ENCODE data around the gene NBAS. TPM values are rescaled to one million over a fixed set of nuclear protein-coding genes. Genes with fewer than 3 reads are reported as not detected.

NBAS gene
- total and polyA plus RNA-seq, 2 of the 13 experiments (the other 11 are each of a cell fraction or from before 2014, with no cell fraction given) = 33.6 to 58.7 TPM

DNA sequence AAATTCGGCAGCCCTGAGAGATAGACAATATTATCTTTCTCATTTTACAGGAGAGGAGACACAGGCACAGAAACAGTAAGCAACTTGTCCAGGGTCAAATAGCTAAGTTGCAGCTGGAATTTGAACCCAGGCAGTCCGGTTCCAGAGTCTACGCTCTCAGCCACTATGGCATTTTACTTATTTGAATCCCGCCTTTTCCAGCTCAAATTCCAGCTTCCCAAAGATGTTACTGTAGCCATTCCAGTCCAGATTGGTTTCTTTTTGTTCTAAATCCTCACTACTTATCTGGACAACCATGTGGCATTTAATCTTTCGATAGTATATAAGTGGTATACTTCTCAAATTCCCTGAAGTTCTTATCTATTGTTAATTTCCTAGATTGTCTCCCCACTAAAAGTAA lies 125.7 kb downstream of the NBAS start (continued):
- TF ChIP-seq, protein P1, sequence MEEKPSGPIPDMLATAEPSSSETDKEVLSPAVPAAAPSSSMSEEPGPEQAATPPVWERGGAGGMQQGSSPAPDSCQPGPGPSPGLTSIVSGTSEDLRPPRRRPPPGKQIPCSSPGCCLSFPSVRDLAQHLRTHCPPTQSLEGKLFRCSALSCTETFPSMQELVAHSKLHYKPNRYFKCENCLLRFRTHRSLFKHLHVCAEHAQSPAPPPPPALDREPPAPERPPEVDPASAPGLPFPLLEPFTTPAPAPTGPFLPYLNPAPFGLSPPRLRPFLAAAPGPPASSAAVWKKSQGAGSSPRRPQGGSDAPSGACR (CRISPR knock-in tag; IDR thresholded peaks at IDR 0.05) = no peak
- TF ChIP-seq PRMT3 (CRISPR knock-in tag; IDR thresholded peaks at IDR 0.05; ENCODE audit: borderline replicate concordance, low read depth) (no peak), BCL6 (CRISPR knock-in tag; IDR thresholded peaks at IDR 0.05) (peak; percentile 41), ZNF446 (CRISPR knock-in tag; IDR thresholded peaks at IDR 0.05) (no peak), MLLT10 (CRISPR knock-in tag; IDR thresholded peaks at IDR 0.05) (no peak), FOXA3 (CRISPR knock-in tag; IDR thresholded peaks at IDR 0.05) (0 out of 2 replicates have a peak, but pooled peaks have one; percentile 23), LCORL (IDR thresholded peaks at IDR 0.05) (0 out of 2 replicates have a peak, but pooled peaks have one; percentile 20), LCORL (CRISPR knock-in tag; IDR thresholded peaks at IDR 0.05) (no peak), PCBP1 (IDR thresholded peaks at IDR 0.05; ENCODE audit: borderline replicate concordance, low read depth, low read length) (no peak), FOXO1 (CRISPR knock-in tag; IDR thresholded peaks at IDR 0.05) (peak; percentile 55; the same call in 1 of the 2 replicates), ZSCAN29 (CRISPR knock-in tag; conservative IDR thresholded peaks at IDR 0.05) (peak; percentile 99), ZNF432 (CRISPR knock-in tag; IDR thresholded peaks at IDR 0.05; ENCODE audit: borderline replicate concordance) (no peak), REPIN1 (CRISPR knock-in tag; IDR thresholded peaks at IDR 0.05; ENCODE audit: borderline replicate concordance, low read depth) (peak; percentile 32; the same call in 1 of the 2 replicates), SNAPC2 (CRISPR knock-in tag; IDR thresholded peaks at IDR 0.05) (no peak)
- TF ChIP-seq, protein P2, sequence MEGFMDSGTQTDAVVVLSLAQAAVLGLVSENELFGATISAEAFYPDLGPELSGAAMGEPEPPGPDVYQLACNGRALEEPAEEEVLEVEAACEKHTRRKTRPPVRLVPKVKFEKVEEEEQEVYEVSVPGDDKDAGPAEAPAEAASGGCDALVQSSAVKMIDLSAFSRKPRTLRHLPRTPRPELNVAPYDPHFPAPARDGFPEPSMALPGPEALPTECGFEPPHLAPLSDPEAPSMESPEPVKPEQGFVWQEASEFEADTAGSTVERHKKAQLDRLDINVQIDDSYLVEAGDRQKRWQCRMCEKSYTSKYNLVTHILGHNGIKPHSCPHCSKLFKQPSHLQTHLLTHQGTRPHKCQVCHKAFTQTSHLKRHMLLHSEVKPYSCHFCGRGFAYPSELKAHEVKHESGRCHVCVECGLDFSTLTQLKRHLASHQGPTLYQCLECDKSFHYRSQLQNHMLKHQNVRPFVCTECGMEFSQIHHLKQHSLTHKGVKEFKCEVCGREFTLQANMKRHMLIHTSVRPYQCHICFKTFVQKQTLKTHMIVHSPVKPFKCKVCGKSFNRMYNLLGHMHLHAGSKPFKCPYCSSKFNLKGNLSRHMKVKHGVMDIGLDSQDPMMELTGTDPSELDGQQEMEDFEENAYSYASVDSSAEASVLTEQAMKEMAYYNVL (CRISPR knock-in tag; IDR thresholded peaks at IDR 0.05; ENCODE audit: borderline replicate concordance) = no peak
- TF ChIP-seq, protein P3, sequence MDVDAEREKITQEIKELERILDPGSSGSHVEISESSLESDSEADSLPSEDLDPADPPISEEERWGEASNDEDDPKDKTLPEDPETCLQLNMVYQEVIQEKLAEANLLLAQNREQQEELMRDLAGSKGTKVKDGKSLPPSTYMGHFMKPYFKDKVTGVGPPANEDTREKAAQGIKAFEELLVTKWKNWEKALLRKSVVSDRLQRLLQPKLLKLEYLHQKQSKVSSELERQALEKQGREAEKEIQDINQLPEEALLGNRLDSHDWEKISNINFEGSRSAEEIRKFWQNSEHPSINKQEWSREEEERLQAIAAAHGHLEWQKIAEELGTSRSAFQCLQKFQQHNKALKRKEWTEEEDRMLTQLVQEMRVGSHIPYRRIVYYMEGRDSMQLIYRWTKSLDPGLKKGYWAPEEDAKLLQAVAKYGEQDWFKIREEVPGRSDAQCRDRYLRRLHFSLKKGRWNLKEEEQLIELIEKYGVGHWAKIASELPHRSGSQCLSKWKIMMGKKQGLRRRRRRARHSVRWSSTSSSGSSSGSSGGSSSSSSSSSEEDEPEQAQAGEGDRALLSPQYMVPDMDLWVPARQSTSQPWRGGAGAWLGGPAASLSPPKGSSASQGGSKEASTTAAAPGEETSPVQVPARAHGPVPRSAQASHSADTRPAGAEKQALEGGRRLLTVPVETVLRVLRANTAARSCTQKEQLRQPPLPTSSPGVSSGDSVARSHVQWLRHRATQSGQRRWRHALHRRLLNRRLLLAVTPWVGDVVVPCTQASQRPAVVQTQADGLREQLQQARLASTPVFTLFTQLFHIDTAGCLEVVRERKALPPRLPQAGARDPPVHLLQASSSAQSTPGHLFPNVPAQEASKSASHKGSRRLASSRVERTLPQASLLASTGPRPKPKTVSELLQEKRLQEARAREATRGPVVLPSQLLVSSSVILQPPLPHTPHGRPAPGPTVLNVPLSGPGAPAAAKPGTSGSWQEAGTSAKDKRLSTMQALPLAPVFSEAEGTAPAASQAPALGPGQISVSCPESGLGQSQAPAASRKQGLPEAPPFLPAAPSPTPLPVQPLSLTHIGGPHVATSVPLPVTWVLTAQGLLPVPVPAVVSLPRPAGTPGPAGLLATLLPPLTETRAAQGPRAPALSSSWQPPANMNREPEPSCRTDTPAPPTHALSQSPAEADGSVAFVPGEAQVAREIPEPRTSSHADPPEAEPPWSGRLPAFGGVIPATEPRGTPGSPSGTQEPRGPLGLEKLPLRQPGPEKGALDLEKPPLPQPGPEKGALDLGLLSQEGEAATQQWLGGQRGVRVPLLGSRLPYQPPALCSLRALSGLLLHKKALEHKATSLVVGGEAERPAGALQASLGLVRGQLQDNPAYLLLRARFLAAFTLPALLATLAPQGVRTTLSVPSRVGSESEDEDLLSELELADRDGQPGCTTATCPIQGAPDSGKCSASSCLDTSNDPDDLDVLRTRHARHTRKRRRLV (CRISPR knock-in tag; IDR thresholded peaks at IDR 0.05) = no peak
- TF ChIP-seq, protein P4, sequence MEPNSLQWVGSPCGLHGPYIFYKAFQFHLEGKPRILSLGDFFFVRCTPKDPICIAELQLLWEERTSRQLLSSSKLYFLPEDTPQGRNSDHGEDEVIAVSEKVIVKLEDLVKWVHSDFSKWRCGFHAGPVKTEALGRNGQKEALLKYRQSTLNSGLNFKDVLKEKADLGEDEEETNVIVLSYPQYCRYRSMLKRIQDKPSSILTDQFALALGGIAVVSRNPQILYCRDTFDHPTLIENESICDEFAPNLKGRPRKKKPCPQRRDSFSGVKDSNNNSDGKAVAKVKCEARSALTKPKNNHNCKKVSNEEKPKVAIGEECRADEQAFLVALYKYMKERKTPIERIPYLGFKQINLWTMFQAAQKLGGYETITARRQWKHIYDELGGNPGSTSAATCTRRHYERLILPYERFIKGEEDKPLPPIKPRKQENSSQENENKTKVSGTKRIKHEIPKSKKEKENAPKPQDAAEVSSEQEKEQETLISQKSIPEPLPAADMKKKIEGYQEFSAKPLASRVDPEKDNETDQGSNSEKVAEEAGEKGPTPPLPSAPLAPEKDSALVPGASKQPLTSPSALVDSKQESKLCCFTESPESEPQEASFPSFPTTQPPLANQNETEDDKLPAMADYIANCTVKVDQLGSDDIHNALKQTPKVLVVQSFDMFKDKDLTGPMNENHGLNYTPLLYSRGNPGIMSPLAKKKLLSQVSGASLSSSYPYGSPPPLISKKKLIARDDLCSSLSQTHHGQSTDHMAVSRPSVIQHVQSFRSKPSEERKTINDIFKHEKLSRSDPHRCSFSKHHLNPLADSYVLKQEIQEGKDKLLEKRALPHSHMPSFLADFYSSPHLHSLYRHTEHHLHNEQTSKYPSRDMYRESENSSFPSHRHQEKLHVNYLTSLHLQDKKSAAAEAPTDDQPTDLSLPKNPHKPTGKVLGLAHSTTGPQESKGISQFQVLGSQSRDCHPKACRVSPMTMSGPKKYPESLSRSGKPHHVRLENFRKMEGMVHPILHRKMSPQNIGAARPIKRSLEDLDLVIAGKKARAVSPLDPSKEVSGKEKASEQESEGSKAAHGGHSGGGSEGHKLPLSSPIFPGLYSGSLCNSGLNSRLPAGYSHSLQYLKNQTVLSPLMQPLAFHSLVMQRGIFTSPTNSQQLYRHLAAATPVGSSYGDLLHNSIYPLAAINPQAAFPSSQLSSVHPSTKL (CRISPR knock-in tag; IDR thresholded peaks at IDR 0.05) = peak; percentile 81
- TF ChIP-seq, protein P5, sequence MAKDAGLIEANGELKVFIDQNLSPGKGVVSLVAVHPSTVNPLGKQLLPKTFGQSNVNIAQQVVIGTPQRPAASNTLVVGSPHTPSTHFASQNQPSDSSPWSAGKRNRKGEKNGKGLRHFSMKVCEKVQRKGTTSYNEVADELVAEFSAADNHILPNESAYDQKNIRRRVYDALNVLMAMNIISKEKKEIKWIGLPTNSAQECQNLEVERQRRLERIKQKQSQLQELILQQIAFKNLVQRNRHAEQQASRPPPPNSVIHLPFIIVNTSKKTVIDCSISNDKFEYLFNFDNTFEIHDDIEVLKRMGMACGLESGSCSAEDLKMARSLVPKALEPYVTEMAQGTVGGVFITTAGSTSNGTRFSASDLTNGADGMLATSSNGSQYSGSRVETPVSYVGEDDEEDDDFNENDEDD (CRISPR knock-in tag; IDR thresholded peaks at IDR 0.05; ENCODE audit: borderline replicate concordance) = peak; percentile 69; the same call in 1 of the 2 replicates

Data from HepG2 (cell line).